Measurements from ENCODE around the gene CHST15.

DNA sequence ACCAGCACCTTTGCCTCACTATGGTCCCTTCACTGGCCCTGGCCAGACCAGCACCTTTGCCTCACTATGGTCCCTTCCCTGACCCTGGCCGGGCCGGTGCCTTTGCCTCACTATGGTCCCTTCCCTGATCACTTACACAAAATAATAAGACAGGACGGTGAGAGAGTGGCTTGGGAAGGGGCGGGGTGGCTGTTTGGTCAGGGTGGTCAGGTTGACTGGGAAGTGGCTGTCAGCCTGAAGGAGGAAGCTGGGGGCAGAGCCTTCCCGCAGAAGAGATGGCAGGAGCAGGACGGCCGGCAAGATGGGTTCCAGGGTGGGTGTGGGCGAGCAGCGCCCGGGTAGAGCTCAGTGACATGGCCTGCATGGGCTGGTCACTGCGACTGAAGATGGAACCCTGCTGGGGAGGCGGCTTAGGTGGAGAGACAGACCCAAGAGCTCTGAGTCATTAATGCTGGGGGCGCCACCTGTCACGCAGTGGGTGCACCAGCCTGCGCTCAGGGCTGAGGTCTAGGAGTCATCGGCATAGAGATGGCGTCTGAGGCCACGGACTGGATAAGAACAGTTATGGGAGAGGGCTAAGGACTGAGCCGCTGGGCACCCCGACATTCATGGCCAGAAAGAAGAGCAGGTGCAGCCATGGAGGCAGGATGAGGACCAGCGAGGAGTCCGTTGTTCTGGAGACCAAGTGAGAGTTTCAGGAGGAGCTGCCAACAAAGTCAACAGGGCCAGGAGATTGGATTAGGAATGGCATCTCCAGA lies 91.8 kb downstream of the CHST15 start:
- no peak for TF ChIP-seq TAF1 (conservative IDR thresholded peaks at IDR 0.05)
- TF ChIP-seq, protein P1, sequence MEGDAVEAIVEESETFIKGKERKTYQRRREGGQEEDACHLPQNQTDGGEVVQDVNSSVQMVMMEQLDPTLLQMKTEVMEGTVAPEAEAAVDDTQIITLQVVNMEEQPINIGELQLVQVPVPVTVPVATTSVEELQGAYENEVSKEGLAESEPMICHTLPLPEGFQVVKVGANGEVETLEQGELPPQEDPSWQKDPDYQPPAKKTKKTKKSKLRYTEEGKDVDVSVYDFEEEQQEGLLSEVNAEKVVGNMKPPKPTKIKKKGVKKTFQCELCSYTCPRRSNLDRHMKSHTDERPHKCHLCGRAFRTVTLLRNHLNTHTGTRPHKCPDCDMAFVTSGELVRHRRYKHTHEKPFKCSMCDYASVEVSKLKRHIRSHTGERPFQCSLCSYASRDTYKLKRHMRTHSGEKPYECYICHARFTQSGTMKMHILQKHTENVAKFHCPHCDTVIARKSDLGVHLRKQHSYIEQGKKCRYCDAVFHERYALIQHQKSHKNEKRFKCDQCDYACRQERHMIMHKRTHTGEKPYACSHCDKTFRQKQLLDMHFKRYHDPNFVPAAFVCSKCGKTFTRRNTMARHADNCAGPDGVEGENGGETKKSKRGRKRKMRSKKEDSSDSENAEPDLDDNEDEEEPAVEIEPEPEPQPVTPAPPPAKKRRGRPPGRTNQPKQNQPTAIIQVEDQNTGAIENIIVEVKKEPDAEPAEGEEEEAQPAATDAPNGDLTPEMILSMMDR (IDR thresholded peaks at IDR 0.05; ENCODE audit: low read depth, low read length, missing input control), result no peak
- TF ChIP-seq EGR1 (IDR thresholded peaks at IDR 0.05; ENCODE audit: low read depth in 2 of 2), result no peak
- no peak for TF ChIP-seq FOXA1 (IDR thresholded peaks at IDR 0.05)
- no peak for TF ChIP-seq RXRA (IDR thresholded peaks at IDR 0.05)
